Ascending aorta (tissue), 2 donors: ENCODE results near the gene DNASE2. TPM values are rescaled to one million over a fixed set of nuclear protein-coding genes. Genes with fewer than 3 reads are reported as not detected.

Experiments used
- DNase-seq, 2 donors: peaks; one replicate each; pipeline ENCODE4 v3.0.0-alpha.2; 2019; ENCODE audit warnings: low spot score in 2 of 2
- H3K27ac ChIP-seq, 2 donors: fragments of 200-600 bp; sonication (generic); one replicate each; pipeline ENCODE4 v1.5.1; 2016 to 2017; ENCODE audit warnings: mild to moderate bottlenecking in 1 of 2
- H3K27me3 ChIP-seq: fragments of 200-600 bp; sonication (generic); one replicate; pipeline ENCODE4 v1.5.1; 2017
- H3K36me3 ChIP-seq, 2 donors: fragments of 200-600 bp; sonication (generic); one replicate each; pipeline ENCODE4 v1.5.1; 2016
- H3K4me1 ChIP-seq, 2 donors: fragments of 200-600 bp; sonication (generic); one replicate each; pipeline ENCODE4 v1.5.1; 2016 to 2017; ENCODE audit warnings: mild to moderate bottlenecking in 1 of 2
- H3K4me3 ChIP-seq, 2 donors: fragments of 200-600 bp; sonication (generic); one replicate each; pipeline ENCODE4 v1.5.1; 2016 to 2017; ENCODE audit warnings: mild to moderate bottlenecking in 1 of 2
- H3K9me3 ChIP-seq, 2 donors: fragments of 200-600 bp; sonication (generic); one replicate each; pipeline ENCODE4 v1.5.1; 2016
- CTCF ChIP-seq, 3 experiments: fragments of 200-600 bp in 2 of 3; fragments of 450-650 bp in 1 of 3; sonication (generic) in 2 of 3; IDR thresholded peaks; one replicate each; pipeline ENCODE4 v1.5.1; 2016 to 2019; ENCODE audit warnings: antibody characterized with exemption in 3 of 3, mild to moderate bottlenecking in 1 of 3, moderate library complexity in 1 of 3
- intact Hi-C: fragments of 100-400 bp; cut with DNase I; formaldehyde crosslinking; loops from one replicate; pipeline ENCODE4 v1.15.1; 2023
- total RNA-seq: library from RNA; depleted of rRNA; stranded (reverse); fragments of >200 nt; gene quantifications from one replicate; pipeline ENCODE4 v1.1.0, GENCODE V29; 2016

The DNASE2 gene
- total RNA-seq, 1 donor from 2014 or later, result 76.8 TPM

GRCh38 chr19:12873891-12874745 lies 7.1 kb downstream of the DNASE2 start:
- H3K4me1 ChIP-seq, result peaks cover 0 to 2% of the 10 kb centered on the region in 2 donors
- H3K36me3 ChIP-seq, result peaks cover 25 to 44% of the 10 kb centered on the region in 2 donors
- no peaks in the 10 kb centered on the region for H3K27me3 ChIP-seq
- intact Hi-C loops, result no loop called here
- no peak for DNase-seq
- H3K9me3 ChIP-seq, result no peaks in the 10 kb centered on the region
- H3K4me3 ChIP-seq, result no peak overlapping the region
- no peak for TF ChIP-seq CTCF (IDR thresholded peaks at IDR 0.05)
- H3K27ac ChIP-seq, result no peak overlapping the region

- H3K27me3 ChIP-seq, result no peaks in the 10 kb centered on the region
- TF ChIP-seq CTCF (IDR thresholded peaks at IDR 0.05), result no peak
- DNase-seq, result no peak
- H3K27ac ChIP-seq, result no peak overlapping the region
- intact Hi-C loops, result no loop called here
- peak overlapping the region in 1 of 2 donors; percentile 37 for H3K4me3 ChIP-seq
- H3K36me3 ChIP-seq, result peaks cover 20 to 38% of the 10 kb centered on the region in 2 donors
- no peaks in the 10 kb centered on the region for H3K9me3 ChIP-seq
- H3K4me1 ChIP-seq, result peaks cover 0 to 2% of the 10 kb centered on the region in 2 donors
Measured at GRCh38 chr19:12872941-12873890, 8.0 kb downstream of the DNASE2 start.

- H3K27me3 ChIP-seq, result no peaks in the 10 kb centered on the region
- no peak for TF ChIP-seq CTCF (IDR thresholded peaks at IDR 0.05)
- peaks cover 13 to 29% of the 10 kb centered on the region in 2 donors for H3K36me3 ChIP-seq
- H3K9me3 ChIP-seq, result no peaks in the 10 kb centered on the region
- peaks cover 0 to 5% of the 10 kb centered on the region in 2 donors for H3K4me1 ChIP-seq
- intact Hi-C loops, result no loop called here
- no peak overlapping the region for H3K4me3 ChIP-seq
- H3K27ac ChIP-seq, result no peak overlapping the region
- DNase-seq, result no peak
Measured at GRCh38 chr19:12872255-12872654, 9.0 kb downstream of the DNASE2 start.

- Histone ChIP-seq H3K27me3 (no peaks in the 10 kb centered on the region), H3K36me3 (peaks cover 13 to 23% of the 10 kb centered on the region in 2 donors), H3K27ac (no peak overlapping the region), H3K4me3 (no peak overlapping the region), H3K4me1 (peaks cover 0 to 5% of the 10 kb centered on the region in 2 donors), H3K9me3 (no peaks in the 10 kb centered on the region)
- DNase-seq, result no peak
- TF ChIP-seq CTCF (IDR thresholded peaks at IDR 0.05), result no peak
- intact Hi-C loops, result no loop called here
Measured at GRCh38 chr19:12871681-12872080, 9.6 kb downstream of the DNASE2 start.

- H3K4me3 ChIP-seq, result no peak overlapping the region
- H3K9me3 ChIP-seq, result no peaks in the 10 kb centered on the region
- H3K27ac ChIP-seq, result no peak overlapping the region
- intact Hi-C loops, result no loop called here
- H3K36me3 ChIP-seq, result peaks cover 0 to 2% of the 10 kb centered on the region in 2 donors
- DNase-seq, result no peak
- H3K4me1 ChIP-seq, result peaks cover 0 to 5% of the 10 kb centered on the region in 2 donors
- TF ChIP-seq CTCF (IDR thresholded peaks at IDR 0.05), result no peak
- no peaks in the 10 kb centered on the region for H3K27me3 ChIP-seq
Measured at GRCh38 chr19:12868540-12869112, 12.6 kb downstream of the DNASE2 start.
